SH-SY5Y (cell line): Measurements from ENCODE around the gene FAN1.

Source experiments
- GATA2 ChIP-seq: IDR thresholded peaks from 2 replicates; pipeline ENCODE4 v1.6.1; 2011; ENCODE audit warnings: mild to moderate bottlenecking, low read depth, low read length
- GATA3 ChIP-seq: IDR thresholded peaks from 2 replicates; pipeline ENCODE4 v1.6.1; 2011; ENCODE audit warnings: low read depth, mild to moderate bottlenecking, low read length, moderate library complexity

GRCh38 chr15:30924353-30924752 lies 20.6 kb downstream of the FAN1 start:
- TF ChIP-seq GATA2 (no peak), GATA3 (no peak)
